Dendritic cell treated with granulocyte-macrophage colony-stimulating factor and Interleukin-4, amounts not matched to agents 40 ng/mL and 50 ng/mL, for 4 days (primary cell): ENCODE results near the gene CHMP1A.

Experiments
- H3K27ac Mint-ChIP-seq: one replicate; pipeline ENCODE4 v1.8.0; 2022; ENCODE audit warnings: mild to moderate bottlenecking, mixed read lengths
- H3K27me3 Mint-ChIP-seq: one replicate; pipeline ENCODE4 v1.8.0; 2022; ENCODE audit warnings: mild to moderate bottlenecking, mixed read lengths
- H3K36me3 Mint-ChIP-seq: one replicate; pipeline ENCODE4 v1.8.0; 2022; ENCODE audit warnings: low read depth, mixed read lengths
- H3K4me1 Mint-ChIP-seq: one replicate; pipeline ENCODE4 v1.8.0; 2022; ENCODE audit warnings: low read depth, mixed read lengths
- H3K4me3 Mint-ChIP-seq: one replicate; pipeline ENCODE4 v1.8.0; 2022; ENCODE audit warnings: mild to moderate bottlenecking, moderate library complexity, mixed read lengths
- H3K9me3 Mint-ChIP-seq: one replicate; pipeline ENCODE4 v1.8.0; 2022; ENCODE audit warnings: mixed read lengths
- intact Hi-C: fragments of 100-400 bp; cut with micrococcal nuclease; formaldehyde crosslinking; loops from one replicate; pipeline ENCODE4 v1.15.0; 2022

The CHMP1A gene

GRCh38 chr16:89605186-89605970 lies 52.1 kb downstream of the CHMP1A start:
- peaks cover 14% of the 10 kb centered on the region for H3K4me1 Mint-ChIP-seq
- no peaks in the 10 kb centered on the region for H3K36me3 Mint-ChIP-seq
- peaks cover 26% of the 10 kb centered on the region for H3K27me3 Mint-ChIP-seq
- intact Hi-C loops = no loop called here
- no peaks in the 10 kb centered on the region for H3K9me3 Mint-ChIP-seq
- no peak overlapping the region for H3K4me3 Mint-ChIP-seq
- H3K27ac Mint-ChIP-seq = no peak overlapping the region

- peaks cover 14% of the 10 kb centered on the region for H3K4me1 Mint-ChIP-seq
- H3K4me3 Mint-ChIP-seq = no peak overlapping the region
- H3K36me3 Mint-ChIP-seq = no peaks in the 10 kb centered on the region
- peaks cover 30% of the 10 kb centered on the region for H3K27me3 Mint-ChIP-seq
- H3K9me3 Mint-ChIP-seq = no peaks in the 10 kb centered on the region
- no peak overlapping the region for H3K27ac Mint-ChIP-seq
- intact Hi-C loops = no loop called here
These were observed 52.7 kb downstream of the CHMP1A start for GRCh38 chr16:89604764-89605163.

- no peak overlapping the region for H3K4me3 Mint-ChIP-seq
- no peak overlapping the region for H3K27ac Mint-ChIP-seq
- H3K36me3 Mint-ChIP-seq = no peaks in the 10 kb centered on the region
These were observed 54.4 kb downstream of the CHMP1A start for GRCh38 chr16:89602952-89603590.

GRCh38 chr16:89602273-89602951 lies 55.1 kb downstream of the CHMP1A start:
- peaks cover 30% of the 10 kb centered on the region for H3K27me3 Mint-ChIP-seq
- peaks cover 14% of the 10 kb centered on the region for H3K4me1 Mint-ChIP-seq
- H3K36me3 Mint-ChIP-seq = no peaks in the 10 kb centered on the region
- H3K9me3 Mint-ChIP-seq = no peaks in the 10 kb centered on the region
- no peak overlapping the region for H3K4me3 Mint-ChIP-seq
- no peak overlapping the region for H3K27ac Mint-ChIP-seq
- intact Hi-C loops = no loop called here

More at GRCh38 chr16:89602952-89603590, 54.4 kb downstream of the CHMP1A start:
- Mint-ChIP-seq H3K9me3 (no peaks in the 10 kb centered on the region), H3K4me1 (peaks cover 14% of the 10 kb centered on the region), H3K27me3 (peaks cover 30% of the 10 kb centered on the region)
- intact Hi-C loops = no loop called here

GRCh38 chr16:89601906-89602272 lies 55.6 kb downstream of the CHMP1A start:
- H3K36me3 Mint-ChIP-seq = no peaks in the 10 kb centered on the region
- peaks cover 30% of the 10 kb centered on the region for H3K27me3 Mint-ChIP-seq
- intact Hi-C loops = no loop called here
- no peak overlapping the region for H3K27ac Mint-ChIP-seq
- peaks cover 14% of the 10 kb centered on the region for H3K4me1 Mint-ChIP-seq
- no peaks in the 10 kb centered on the region for H3K9me3 Mint-ChIP-seq
- no peak overlapping the region for H3K4me3 Mint-ChIP-seq

GRCh38 chr16:89600956-89601355 lies 56.6 kb downstream of the CHMP1A start:
- Mint-ChIP-seq H3K4me1 (peaks cover 14% of the 10 kb centered on the region), H3K27me3 (peaks cover 30% of the 10 kb centered on the region), H3K36me3 (no peaks in the 10 kb centered on the region), H3K27ac (no peak overlapping the region), H3K9me3 (no peaks in the 10 kb centered on the region), H3K4me3 (no peak overlapping the region)
- intact Hi-C loops = no loop called here

GRCh38 chr16:89600427-89600826 lies 57.1 kb downstream of the CHMP1A start:
- H3K9me3 Mint-ChIP-seq = no peaks in the 10 kb centered on the region
- H3K27ac Mint-ChIP-seq = no peak overlapping the region
- H3K4me3 Mint-ChIP-seq = no peak overlapping the region
- intact Hi-C loops = no loop called here
- peaks cover 30% of the 10 kb centered on the region for H3K27me3 Mint-ChIP-seq
- peaks cover 14% of the 10 kb centered on the region for H3K4me1 Mint-ChIP-seq
- H3K36me3 Mint-ChIP-seq = no peaks in the 10 kb centered on the region

GRCh38 chr16:89599902-89600301 lies 57.6 kb downstream of the CHMP1A start:
- Mint-ChIP-seq H3K27me3 (peaks cover 30% of the 10 kb centered on the region), H3K4me1 (peaks cover 14% of the 10 kb centered on the region), H3K4me3 (no peak overlapping the region), H3K27ac (no peak overlapping the region), H3K36me3 (no peaks in the 10 kb centered on the region), H3K9me3 (no peaks in the 10 kb centered on the region)
- intact Hi-C loops = no loop called here

GRCh38 chr16:89599451-89599858 lies 58.1 kb downstream of the CHMP1A start:
- no peak overlapping the region for H3K4me3 Mint-ChIP-seq
- no peaks in the 10 kb centered on the region for H3K36me3 Mint-ChIP-seq
- peaks cover 30% of the 10 kb centered on the region for H3K27me3 Mint-ChIP-seq
- no peak overlapping the region for H3K27ac Mint-ChIP-seq
- H3K9me3 Mint-ChIP-seq = no peaks in the 10 kb centered on the region
- intact Hi-C loops = no loop called here
- H3K4me1 Mint-ChIP-seq = peaks cover 14% of the 10 kb centered on the region

- intact Hi-C loops = no loop called here
- Mint-ChIP-seq H3K9me3 (no peaks in the 10 kb centered on the region), H3K27me3 (peaks cover 30% of the 10 kb centered on the region), H3K4me1 (peaks cover 14% of the 10 kb centered on the region), H3K4me3 (no peak overlapping the region), H3K27ac (no peak overlapping the region), H3K36me3 (no peaks in the 10 kb centered on the region)
These were observed 59.3 kb downstream of the CHMP1A start for GRCh38 chr16:89598199-89598598.

- H3K9me3 Mint-ChIP-seq = no peaks in the 10 kb centered on the region
These were observed 60.4 kb downstream of the CHMP1A start for GRCh38 chr16:89596957-89597649.

GRCh38 chr16:89596061-89596689 lies 61.3 kb downstream of the CHMP1A start:
- peaks cover 12% of the 10 kb centered on the region for H3K27me3 Mint-ChIP-seq
- no peak overlapping the region for H3K4me3 Mint-ChIP-seq
- H3K36me3 Mint-ChIP-seq = no peaks in the 10 kb centered on the region
- intact Hi-C loops = no loop called here
- no peak overlapping the region for H3K27ac Mint-ChIP-seq
- H3K9me3 Mint-ChIP-seq = no peaks in the 10 kb centered on the region
- H3K4me1 Mint-ChIP-seq = no peaks in the 10 kb centered on the region

More at GRCh38 chr16:89596957-89597649, 60.4 kb downstream of the CHMP1A start:
- no peak overlapping the region for H3K27ac Mint-ChIP-seq
- no peak overlapping the region for H3K4me3 Mint-ChIP-seq
- H3K36me3 Mint-ChIP-seq = no peaks in the 10 kb centered on the region
- H3K27me3 Mint-ChIP-seq = peaks cover 19% of the 10 kb centered on the region
- H3K4me1 Mint-ChIP-seq = peaks cover 4% of the 10 kb centered on the region
- intact Hi-C loops = no loop called here

GRCh38 chr16:89595330-89596060 lies 62.0 kb downstream of the CHMP1A start:
- Mint-ChIP-seq H3K27me3 (peaks cover 5% of the 10 kb centered on the region), H3K27ac (no peak overlapping the region), H3K4me3 (no peak overlapping the region), H3K36me3 (no peaks in the 10 kb centered on the region), H3K4me1 (no peaks in the 10 kb centered on the region), H3K9me3 (no peaks in the 10 kb centered on the region)
- intact Hi-C loops = no loop called here
